Activated CD4-positive, alpha-beta T cell treated with anti-CD3 and anti-CD28 coated beads, Interleukin-2, Interleukin-4, amounts not matched to agents 100 ng/mL and 50 ng/mL, durations not matched to agents 16 hours and 8 hours (primary cell): ENCODE results near the gene SLMAP.

Experiments used
- DNase-seq: peaks from one replicate; pipeline ENCODE4 v3.0.0-alpha.2; 2020; ENCODE audit warnings: low spot score

SLMAP gene

DNA sequence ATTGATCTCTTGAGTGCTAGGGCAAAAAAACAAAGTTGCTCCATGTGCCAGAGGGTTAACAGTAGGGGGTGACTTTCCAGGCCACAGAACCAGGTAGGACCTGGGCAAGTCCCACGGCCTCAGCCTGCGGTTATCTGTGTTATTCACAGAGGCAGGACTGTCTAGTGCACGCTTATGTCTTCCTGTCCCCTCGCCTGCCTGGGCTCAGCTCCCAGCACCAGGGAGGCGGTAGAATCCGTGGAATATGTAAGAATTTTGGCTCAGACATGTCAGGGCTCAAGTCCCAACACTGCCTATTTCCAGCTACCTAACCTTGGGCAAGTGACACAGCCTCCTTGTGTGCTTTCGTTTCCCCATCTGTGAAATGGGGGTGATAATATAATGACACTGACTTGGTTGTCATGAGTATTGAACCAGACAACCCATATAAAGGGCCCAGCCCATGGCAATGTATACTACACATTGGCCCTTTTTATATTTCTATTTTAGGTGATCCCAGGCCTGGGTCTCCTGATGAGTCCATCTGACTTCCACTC is 207.8 kb downstream of the SLMAP start:
- no peak for DNase-seq

DNA sequence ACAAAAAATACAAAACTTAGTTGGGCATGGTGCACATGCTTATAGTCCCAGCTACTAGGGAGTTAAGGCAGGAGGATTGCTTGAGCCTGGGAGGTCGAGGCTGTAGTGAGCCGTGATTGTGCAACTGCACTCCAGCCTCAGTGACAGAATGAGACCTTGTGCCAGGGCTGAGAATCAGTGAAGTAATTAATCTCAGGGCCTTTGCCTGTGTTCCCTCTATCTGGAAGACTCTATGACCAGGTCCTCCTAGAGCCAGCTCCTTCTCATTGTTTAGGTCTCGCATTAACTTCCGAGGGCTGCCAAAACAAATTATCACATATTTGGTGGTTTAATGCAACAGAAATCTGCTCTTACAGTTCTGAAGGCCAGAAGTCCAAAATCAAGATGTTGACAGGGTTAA is 210.7 kb downstream of the SLMAP start:
- no peak for DNase-seq

DNA sequence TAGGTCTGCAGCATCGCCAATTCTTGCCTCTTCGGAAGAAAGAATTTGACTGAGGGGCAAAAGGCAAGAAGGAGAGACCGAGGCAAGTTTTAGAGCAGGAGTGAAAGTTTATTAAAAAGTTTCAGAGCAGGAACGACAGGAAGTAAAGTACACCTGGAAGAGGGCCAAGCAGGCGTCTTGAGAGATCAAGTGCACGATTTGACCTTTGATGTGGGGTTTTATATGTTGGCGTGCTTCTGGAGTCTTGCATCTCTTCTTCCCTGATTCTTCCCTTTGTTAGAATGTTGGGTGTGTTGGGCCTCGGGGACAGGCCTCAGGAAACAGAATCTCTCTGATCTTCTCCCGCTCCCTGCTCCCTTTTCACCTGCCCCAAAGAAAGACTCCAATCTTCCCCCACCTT is 211.5 kb downstream of the SLMAP start:
- no peak for DNase-seq

DNA sequence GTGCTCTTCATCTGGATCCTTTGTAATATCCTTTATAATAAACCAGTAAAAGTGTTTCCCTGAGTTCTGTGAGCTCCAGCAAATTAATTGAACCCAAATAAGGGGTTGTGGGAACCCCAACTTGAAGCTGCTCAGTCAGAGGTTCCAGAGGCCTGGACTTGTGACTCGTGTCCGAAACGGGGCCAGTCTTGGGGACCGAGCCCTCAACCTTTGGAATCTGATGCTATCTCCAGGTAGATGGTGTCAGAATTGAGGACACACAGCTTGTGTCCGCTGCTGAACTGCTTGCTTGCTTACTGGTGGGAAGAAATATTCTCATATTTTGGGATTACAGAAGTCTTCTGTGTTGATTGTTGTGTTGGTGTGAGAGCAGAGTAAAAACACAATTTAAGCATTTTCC is 212.4 kb downstream of the SLMAP start:
- no peak for DNase-seq

DNA sequence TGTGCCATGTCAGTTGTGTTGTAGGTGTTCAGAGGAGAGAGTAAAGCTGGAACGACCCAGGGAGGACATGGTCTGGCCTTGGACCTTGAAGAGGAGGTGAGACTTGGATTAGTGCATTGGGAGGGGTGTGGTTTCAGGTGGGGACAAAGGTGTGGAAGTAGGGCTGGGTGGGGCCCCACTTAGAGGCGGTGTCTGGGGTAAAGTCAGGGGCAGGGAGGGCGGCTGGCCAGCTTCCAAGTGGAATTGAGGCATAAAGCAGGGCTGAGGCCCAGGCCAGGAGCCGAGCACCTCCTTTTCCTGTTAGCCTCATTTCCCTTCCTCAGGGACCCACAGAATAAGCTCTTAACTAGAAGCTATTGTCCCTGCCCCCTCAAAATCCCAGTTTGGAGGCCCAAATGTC is 215.9 kb downstream of the SLMAP start:
- DNase-seq = no peak

DNA sequence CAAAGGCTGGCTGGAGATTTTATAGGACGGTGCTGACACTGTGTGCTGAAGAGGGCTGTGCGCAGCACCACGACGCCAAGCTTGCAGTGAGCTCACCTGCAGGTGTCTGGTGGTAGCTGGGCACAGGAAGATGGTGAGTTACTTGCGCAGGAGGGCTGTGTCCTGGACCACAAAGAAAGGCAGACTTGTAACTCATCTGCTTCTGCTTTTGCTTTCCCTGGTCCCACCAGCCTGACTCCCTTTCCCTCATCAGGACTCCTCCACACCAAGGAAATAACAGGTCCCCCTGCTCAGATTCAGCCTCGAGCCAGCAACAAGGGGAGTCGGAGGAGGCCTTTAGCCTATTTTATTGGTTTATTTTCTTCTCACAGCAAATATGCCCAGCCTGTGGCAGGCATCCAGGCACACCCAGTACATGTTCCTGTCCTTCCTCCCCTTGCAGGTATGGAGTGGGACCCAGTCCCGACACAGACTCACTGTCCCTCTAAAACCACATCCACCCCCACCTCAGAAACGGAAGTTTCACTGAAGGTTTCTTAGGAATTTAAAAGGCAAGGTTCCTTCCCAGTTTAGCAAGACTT is 216.5 kb downstream of the SLMAP start:
- DNase-seq = no peak

DNA sequence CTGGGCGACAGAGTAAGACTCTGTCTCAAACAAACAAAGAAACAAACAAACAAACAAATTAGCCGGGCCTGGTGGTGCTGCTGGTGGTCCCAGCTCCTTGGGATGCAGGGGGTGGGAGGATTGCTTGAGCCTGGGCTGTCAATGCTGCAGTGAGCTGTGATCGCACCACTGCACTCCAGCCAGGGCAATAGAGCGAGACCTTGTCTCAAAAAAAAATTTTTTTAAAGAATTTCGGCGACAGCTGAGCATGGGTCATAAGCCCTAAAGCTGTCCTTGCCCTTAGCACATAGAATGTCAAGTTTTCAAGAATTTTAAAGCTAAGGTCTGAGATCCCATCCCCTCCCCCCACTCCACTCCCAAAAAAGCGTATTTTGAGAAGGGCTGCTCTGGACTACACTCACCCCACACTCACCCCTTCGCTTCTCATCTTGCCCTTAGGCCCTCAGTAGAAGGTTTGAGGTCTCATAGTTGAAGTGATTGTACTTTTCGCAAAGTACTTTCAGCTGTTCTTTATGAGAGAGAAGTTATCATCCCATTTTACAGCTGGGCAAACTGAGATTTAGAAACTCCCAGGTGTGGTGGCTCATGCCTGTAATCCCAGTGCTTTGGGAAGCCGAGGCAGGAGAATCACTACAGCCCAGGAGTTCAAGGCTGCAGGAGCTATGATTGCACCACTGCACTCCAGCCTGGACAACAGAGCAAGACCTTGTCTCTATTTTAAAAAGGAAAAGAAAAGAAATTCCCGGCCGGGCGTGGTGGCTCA is 217.8 kb downstream of the SLMAP start:
- DNase-seq = no peak

DNA sequence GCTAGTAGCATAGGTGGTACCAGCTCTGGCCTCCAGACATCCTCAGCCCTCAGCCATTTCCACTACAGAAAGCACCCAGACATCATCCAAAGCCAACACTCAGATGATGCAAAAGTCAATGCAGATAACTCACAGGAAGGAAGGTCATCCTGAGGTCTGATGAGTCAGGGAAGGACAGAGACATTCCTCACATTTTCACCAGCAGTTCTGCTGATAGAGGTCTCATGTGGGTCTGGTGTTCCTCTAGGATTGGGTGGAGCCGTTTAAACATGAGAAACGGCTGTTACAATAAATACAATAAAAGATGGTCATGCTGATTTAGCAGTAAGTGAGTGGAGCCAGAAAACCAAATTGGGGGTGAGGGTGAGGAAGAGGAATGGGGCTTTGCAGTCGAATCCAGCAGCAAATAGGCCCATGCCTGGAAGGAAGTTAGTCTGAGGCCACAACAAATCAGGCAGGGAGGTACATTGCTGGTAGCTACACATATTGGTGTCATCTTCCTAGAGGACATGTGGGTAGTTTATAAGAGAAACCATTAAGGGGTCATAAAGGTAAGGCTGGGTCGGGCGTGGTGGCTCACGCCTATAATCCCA is 218.8 kb downstream of the SLMAP start:
- DNase-seq = no peak

DNA sequence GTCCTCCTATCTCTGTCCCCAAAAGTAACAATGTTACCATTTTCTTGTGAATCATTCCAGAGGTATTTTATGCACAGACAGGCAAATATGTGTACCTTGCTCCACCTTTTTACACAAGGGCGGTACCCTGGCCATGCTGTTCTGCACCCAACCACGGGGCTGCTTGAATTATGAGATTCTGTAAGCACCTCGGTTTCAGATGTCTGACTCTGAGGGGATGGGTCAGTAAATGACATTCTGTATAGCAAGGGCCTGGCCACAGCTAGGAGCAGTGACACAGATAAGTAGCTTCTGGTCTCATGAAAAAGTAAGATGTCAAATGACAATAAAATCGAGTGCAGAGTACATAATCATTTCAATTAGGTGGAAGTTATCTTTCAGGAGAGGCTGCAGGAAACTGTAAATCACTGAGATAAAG is 221.7 kb downstream of the SLMAP start:
- no peak for DNase-seq

DNA sequence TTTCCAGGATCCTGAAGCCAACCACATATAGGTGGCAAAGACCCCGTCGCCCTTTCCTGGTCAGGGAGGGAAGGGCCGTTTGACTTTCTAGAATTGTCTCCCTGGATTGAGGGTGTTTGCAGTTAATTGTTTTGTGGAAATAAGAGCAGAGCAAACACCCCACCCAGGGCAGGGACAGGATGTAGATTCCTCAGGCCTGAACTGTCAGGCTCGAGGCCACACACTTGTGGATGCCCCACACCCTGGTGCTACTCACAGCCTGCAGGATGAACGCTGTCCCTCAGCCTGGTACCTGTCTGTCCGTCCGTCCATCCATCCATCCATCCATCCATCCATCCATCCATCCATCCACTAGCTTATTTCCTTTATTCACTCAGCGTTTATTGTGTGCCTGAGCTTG is 222.2 kb downstream of the SLMAP start:
- no peak for DNase-seq
